GM18502 (cell line): ENCODE results near the gene LCE3C.
"Not testable (repeated sequence)": the region's sequence is repeated elsewhere in the genome, so short reads cannot be mapped to it uniquely, and the experiment has no call there.

Source experiments
- ATAC-seq: cut with Tn5 transposase; IDR thresholded peaks from one replicate; pipeline ENCODE4 v1.9.1; 2021; ENCODE audit warnings: mild to moderate bottlenecking; ENCODE audit not compliant: unreplicated experiment, poor library complexity

The LCE3C gene, protein sequence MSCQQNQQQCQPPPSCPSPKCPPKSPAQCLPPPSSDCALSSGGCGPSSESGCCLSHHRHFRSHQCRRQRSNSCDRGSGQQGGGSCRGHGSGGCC

DNA sequence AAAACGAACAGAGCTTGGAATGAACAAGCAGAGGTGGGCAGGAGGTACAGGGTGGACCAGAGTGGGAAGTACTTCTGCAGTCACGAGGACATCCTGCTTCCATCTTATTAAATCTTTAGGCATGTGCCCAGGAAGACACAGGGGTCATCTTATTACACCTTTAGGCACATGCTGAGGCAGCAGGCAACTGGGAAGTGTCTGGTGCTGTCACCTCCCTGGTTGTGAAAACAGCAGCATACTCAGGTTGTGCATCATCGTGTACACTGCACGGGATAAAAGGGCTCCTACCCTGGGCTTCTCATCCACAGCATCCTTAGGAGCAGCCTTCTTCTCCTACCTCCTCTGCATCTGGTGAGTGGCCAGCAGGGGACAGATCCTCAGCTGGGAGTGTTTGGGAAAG lies at the start of gene LCE3C:
LCE3C (plus strand) TSS at position 301 of the 400 bp plus-strand sequence. CDS start 498 bp downstream, outside the sequence.
- no peak for ATAC-seq

- ATAC-seq = no peak
Measured at GRCh38 chr1:152565115-152565514, 34.9 kb upstream of the LCE3C start.

GRCh38 chr1:152565535-152566215 lies 34.4 kb upstream of the LCE3C start:
- ATAC-seq = no peak

- no peak for ATAC-seq
Measured at GRCh38 chr1:152566681-152567080, 33.4 kb upstream of the LCE3C start, which contains the start of gene LCE3E. Gene LCE3E, minus strand, starts transcription at chr1:152566780. Its CDS starts 572 bp downstream, at chr1:152566208.

DNA sequence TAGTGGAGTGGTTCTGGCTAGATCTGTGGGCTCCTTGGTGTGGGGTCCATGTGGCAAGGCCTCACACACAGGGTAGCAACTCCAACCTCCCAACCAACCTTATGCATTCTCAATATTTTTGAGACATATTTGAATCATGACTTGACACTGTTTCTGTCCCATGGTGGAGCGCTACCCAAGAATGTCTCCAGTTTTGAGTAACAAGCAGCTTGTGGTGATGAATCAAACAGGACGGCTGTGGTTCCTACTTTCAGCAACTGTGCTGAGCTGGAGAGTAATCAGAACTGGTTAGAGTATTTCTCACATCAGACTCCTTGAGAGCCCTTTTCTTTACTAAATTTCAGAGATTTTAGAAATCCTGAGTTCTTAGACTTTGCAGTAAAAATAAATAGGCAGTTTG lies 22.9 kb upstream of the LCE3C start:
- no peak for ATAC-seq

GRCh38 chr1:152579526-152579925 lies 20.5 kb upstream of the LCE3C start:
- ATAC-seq = not testable (repeated sequence)

GRCh38 chr1:152580433-152580832 lies 19.6 kb upstream of the LCE3C start, which contains the start of gene LCE3D:
Gene LCE3D, minus strand, starts transcription at chr1:152580516. Its CDS starts 580 bp downstream, at chr1:152579936.
- ATAC-seq = no peak

DNA sequence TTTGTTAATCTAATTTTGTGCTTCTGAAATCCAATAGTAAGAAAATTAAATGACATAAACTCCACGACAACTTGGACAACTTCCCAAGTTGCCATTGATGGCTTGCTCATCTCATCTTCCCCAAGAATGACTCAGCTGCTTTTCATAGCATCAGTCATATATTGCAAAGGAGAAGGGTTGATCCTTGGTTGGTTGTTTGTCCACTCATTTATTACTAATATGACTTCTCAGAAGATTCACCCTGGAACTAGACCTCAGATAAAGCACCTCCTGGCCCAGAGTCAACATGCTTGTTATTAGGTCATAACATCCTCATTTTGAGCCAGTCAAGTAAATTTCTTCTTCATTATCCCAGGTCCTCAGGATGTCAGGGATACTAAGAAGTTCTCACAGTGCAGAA lies 17.4 kb upstream of the LCE3C start:
- no peak for ATAC-seq

DNA sequence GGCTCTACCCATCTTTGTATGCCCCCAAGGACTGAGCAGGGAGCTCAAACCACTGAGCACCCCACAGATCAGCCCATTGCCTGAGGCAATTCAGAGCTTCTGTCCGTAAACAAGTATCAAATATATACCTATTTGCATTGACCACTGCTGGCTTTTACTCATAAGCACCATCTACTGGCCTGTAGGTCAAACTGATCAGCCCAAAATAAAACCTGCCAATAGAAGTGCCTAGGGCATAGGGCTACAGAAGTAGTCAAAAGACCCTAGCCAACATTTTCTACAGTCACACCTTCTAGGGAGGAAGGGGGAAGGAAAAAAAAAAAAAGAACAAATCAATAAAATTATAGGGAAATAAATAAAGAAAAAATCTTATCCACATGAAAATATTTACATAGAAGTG lies 14.4 kb upstream of the LCE3C start:
- no peak for ATAC-seq

GRCh38 chr1:152596986-152597385 lies 3.0 kb upstream of the LCE3C start:
- ATAC-seq = no peak

GRCh38 chr1:152613511-152613910 lies 13.5 kb downstream of the LCE3C start, which contains the start of gene LCE3B:
Gene LCE3B, plus strand, starts transcription at chr1:152613811. Its CDS starts 0 bp downstream, at chr1:152613811.
- ATAC-seq = no peak

GRCh38 chr1:152621993-152622392 lies 22.0 kb downstream of the LCE3C start:
- ATAC-seq = no peak

GRCh38 chr1:152622803-152623202 lies 22.8 kb downstream of the LCE3C start, which contains the start of gene LCE3A:
Gene LCE3A, minus strand, starts transcription at chr1:152623103. Its CDS starts 0 bp downstream, at chr1:152623103.
- no peak for ATAC-seq

GRCh38 chr1:152623203-152623844 lies 23.3 kb downstream of the LCE3C start:
- no peak for ATAC-seq

DNA sequence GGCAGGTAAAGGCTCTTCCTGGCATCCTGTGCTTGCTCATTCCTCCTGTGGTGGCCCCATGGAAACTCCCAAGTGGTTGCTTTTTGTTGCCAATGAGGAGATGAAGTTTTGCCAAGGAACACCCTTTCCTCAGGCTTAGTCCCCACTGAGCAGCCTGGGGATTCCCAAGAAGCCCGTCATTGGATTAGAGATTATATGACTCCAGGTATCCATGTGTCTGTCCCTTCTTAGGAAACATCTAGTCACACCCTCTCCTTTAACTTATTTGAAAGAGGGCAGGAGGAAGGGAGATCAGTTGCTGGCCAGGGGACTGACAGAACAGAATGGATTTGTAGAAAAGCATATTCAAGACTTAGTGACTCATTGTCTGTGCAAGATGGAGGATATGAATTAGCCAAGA lies 26.7 kb downstream of the LCE3C start:
- ATAC-seq = no peak

- no peak for ATAC-seq
Measured at GRCh38 chr1:152630596-152630995, 30.6 kb downstream of the LCE3C start.

DNA sequence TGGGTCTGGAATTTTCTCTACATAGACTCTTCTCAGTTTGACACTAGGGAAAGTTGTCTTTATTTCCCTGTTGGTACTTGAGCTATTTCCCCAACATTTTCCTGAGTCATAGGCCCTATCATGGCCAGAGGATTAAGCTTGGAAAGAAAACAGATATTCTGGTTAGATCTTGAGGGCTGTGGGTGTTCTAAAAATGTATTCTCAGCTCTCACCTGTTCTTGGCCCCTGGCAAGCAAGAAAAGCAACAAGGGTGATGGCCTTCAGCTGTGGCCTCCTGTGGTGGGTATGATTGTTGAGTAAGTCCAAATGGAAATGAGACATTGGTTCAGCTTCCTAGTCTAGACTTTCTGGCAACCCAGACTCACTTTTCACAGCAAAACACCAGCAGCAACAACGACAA lies 40.3 kb downstream of the LCE3C start:
- ATAC-seq = no peak

DNA sequence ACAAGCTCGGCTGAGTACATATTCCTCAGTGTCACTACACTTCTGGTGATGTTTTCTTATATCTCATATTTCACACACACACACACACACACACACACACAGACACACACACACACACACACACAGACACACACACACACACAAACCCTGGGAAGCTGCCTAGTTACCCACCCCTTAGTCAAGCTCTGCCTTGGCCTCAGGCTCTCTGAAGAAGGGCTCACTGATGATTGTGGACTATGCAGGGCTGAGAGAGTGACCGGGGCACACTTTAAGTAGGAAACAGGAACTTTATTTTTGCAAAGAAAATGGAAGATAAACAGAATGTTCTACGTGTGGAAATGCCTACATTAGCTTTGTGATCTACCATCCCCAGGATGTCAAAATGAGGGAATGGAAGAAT lies 43.9 kb downstream of the LCE3C start:
- no peak for ATAC-seq

DNA sequence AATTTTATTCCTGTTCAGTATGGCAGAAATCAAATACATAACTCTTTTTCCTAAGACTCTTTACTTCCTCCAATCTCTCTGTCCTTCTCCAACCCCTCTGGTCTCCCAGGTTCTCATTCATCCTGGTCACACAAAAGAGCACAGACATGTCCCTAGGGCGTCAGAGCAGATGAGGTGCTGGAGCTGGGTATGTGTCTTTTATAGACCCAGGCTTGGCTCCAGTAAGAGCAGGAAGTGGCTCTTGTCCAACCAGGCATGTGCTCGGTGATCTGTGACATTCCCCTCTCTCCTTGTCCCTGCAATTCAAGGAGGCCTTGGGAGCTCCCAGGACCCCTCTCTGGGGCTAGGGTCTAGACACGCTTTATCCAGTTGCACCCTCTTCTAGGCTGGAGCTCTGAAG lies 45.1 kb downstream of the LCE3C start:
- ATAC-seq = no peak

- ATAC-seq = no peak
Measured at GRCh38 chr1:152646656-152647055, 46.6 kb downstream of the LCE3C start.
